Measurements from ENCODE around the gene NIBAN1. TPM values are rescaled to one million over a fixed set of nuclear protein-coding genes. Genes with fewer than 3 reads are reported as not detected.
A peak's percentile ranks its signal among the peaks of the same experiment; 100 is the strongest.
"Not testable (repeated sequence)": the region's sequence is repeated elsewhere in the genome, so short reads cannot be mapped to it uniquely, and the experiment has no call there.

Gene NIBAN1
- total RNA-seq, 1 donor from 2014 or later = 12.3 TPM

DNA sequence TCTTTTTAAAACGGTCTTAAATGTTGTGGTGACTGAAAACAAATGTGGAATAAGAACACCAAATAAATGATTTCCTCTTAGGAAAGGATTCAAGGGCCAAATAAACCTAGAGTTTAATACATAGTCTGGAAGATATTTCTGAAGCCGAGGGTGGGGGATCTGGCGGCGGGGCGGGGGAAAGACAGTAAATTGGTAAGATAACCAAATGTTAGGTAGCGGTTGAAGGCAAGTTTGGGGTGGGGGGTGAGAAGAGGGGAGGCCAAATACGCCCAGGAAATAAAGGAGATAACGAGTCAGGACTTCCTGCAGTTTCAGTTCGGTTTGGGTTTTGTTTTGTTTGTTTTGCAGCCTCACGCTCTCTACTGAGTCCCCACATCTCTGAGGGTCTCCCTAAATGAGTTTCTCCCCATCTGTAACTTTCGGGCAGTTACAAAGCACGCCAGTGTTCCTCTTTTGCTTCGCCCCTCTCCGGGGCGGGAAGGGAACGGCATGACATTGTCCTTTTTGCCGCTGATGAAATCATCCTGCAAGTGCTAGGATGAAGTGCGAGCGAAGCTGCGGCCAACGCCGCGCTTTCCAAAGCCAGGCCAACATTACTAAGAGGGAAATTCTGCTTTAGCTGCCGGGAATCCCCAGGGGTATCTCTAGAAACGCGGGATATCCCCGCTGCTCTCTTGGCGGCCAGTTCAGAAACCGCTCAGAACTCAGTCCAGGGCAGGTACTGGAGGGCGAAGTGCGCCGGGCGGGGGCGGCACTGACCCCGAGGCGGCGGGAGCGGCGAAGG is 844 bp downstream of the NIBAN1 start:
- no peak for DNase-seq (ENCODE audit: low read depth, low spot score)

DNA sequence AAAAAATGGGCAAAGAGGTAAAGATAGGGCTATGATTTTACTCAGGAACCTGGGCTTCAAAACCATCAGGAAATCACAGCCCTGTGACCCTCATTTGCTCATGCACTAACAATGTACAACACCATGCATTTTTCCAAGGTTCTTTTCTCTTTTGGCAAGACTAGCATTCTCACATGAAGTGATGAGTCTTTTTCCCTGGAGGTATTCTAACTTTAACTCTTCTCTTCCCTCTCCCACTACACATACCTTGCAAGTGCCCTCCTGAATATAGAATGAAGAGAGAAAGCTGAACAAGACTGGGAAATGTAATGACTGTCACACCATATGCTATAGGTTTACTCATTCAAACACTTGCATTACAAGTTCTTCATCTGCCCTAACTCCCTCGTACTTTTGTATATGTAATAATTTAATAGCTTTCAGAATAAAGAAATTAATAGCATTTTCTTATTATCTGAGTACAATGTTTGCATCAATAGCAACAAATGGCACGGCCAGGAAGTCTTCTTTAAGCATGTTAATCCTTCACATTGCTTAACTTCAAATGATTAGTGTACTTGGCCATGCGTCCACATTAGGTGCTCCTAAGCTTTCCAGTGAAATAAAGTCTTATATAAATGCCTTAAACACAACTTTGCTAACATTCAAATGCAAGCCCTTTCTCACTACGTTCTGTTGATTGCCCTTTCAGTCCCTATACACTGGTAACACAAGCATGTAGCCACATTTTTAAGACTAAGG is 1.8 kb downstream of the NIBAN1 start:
- DNase-seq (ENCODE audit: low read depth, low spot score) = no peak

DNA sequence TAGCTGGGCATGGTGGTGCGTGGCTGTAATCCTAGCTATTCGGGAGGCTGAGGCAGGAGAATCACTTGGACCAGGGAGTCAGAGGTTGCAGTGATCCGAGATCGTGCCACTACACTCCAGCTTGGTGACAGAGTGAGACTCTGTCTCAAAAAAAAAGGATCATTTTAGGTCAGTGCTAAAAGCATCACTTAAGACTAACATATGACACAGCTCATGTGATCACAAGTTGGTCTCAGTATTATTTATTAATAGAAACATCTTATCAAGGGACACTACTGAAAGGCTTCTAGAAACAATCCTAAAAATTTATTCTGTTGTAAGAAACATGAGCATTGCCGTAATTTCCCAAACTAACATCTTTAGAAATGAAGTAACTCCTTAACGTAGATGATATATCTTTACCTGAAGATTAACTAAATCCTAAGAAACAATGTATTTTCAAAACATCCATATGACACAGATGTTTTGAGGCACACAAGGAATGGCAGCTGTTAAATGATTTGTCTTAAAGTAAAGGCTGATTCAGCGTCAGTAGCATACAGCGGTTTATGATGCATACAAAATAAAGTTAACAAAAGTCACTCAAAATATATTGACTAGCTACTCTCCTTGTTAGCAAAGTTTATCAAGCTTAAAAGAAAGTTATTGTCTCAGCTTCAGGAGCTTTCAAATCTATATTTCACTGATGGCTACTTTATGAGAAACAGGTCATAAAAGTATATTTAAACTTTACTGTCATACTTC is 2.6 kb downstream of the NIBAN1 start:
- no peak for DNase-seq (ENCODE audit: low read depth, low spot score)

DNA sequence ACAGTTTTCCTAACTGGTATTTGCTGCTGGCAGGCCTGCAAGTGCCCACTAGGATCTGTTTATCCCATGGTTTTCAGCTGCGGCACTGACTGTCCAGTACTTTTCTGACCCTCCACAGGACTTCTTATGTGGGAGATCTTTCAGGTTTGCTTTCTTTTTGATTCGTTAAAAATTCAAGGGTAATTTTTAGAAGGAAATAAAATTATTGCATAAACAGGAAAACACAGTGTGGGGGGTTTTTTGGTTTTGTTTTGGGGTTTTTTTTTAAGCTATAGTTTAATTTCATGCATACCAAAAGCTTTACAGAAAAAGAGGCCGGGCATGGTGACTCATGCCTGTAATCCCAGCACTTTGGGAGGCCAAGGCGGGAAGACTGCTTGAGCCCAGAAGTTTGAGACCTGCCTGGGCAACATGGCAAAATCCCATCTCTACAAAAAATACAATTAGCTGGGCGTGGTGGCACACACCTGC is 3.6 kb downstream of the NIBAN1 start:
- DNase-seq (ENCODE audit: low read depth, low spot score) = no peak

DNA sequence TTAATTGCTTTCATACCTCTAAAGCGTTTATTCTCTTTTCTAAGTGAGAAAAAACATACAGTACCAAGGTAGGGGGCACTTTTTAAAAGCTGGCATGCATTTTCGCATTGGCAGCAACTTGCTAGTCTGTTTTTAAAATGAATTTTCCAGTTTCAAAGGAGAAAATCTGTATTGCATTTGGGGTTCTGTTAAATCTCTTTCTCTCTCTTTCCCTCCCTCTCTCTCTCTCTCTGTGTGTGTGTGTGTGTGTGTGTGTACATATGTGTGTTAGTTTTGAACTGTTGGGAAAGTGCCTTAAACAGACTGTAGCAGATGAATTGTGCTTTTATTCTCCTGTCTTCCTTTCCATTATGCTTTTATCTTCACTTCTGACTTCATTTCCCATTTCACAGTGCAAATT is 7.3 kb downstream of the NIBAN1 start:
- no peak for DNase-seq (ENCODE audit: low read depth, low spot score)

DNA sequence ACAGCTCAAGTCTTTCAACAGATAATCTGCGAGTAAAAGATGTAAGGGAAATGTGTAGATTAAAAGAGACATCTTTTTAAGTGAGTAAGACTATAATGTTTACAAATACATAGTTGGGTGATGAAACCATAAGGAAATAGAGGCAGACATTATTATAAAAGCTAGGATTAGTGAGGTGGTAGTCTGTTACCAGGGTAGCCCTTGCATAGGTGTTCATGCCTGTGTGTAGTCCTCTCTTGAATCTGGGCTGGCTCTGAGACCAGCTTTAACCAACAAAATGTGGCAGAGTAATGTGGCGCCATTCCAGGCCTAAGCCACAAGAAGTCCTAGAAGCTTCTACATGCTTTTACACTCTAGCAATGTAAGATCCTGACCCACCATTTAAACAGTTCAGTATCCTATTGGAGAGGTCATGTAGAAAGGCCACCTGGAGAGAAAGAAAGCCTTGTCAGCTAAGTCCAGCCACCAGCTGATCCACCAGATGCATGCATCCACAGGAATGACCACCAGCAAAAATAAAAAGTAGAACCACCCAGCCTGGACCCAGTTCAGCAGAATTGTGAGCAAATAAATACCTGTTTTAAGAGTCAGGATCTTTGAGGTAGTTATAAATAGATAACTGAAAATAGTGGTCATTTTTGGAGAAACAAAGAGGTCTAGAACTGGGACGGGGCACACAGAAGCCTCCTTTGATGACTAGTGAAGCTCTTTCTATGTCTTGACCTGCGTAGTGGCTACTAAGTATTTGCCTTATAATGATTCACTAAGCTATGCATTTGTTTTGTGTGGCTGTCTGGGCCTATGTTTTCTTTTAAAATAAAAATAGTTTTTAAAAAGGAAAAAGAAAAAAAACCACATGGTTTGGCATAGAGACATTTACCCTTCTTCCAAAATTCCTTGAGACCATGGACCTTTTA is 8.1 kb downstream of the NIBAN1 start:
- no peak for DNase-seq (ENCODE audit: low read depth, low spot score)

DNA sequence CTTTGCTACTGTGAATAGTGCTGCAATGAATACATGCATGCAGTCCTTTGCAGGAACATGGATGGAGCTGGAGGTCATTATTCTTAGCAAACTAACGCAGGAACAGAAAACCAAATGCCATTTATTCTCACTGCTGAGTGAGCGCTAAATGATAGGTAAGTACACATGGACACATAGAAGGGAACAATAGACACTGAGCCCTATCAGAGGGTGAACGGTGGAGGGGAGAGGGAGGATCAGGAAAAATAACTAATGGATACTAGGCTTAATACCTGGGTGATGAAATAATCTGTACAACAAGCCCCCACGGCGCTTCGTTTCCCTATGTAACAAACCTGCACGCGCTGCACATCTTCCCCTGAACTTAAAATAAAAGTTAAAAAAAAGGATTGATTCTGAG is 8.9 kb downstream of the NIBAN1 start:
- DNase-seq (ENCODE audit: low read depth, low spot score) = no peak

DNA sequence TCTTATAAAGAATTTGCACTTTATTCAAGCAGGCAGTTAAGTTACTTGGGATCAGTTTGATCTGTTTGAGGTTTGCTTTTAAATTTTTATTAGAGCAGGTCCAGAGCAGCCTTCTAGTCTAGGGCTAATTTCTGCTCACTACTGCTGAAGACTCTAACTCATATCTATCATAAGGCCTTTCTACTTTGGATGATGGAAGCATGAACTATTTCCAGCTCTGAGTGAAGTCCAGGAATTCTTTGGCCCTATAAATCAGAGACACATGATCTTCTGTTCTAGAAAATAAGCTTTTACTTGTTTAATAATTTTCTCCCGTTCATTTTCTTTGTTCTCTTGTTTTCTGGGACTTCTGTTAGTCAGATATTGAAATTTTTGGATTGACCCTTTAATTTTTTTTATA is 14.7 kb downstream of the NIBAN1 start:
- no peak for DNase-seq (ENCODE audit: low read depth, low spot score)

DNA sequence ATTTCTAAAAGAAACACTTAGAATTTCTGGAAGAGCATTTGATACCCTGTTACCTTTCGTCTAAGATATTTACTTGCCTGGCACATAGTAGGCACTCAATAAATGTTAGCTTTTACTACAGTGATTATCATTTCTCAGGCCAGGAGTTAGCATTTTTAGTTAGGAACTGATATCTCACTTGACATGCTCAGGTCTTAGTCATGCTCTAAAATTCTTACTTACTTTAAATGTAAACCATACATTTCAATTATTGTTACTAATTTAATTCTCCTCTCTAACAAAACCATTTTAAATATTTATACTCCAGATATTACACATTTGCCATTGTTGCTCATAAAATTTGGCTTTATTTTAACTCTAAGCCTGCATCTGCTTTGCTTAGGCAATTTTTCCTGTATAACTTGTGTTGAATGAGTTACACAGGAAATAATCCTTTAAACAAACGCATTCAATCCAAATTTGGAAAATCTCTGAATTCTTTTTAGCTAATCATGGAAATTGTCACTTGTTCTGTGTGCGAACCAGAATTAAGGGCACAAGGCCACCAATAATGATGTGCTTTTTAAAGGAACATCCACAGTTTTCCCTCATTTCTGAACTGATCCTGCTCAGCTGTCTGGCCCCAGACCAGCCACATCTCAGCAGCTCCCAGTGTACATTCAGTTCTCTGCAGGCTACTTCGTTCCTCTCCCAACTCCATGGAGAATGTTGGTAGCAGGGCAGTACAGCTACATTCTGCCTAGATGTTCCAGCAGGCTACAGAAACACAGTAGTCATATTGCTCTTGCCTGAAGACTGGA is 15.6 kb downstream of the NIBAN1 start:
- DNase-seq (ENCODE audit: low read depth, low spot score) = no peak

DNA sequence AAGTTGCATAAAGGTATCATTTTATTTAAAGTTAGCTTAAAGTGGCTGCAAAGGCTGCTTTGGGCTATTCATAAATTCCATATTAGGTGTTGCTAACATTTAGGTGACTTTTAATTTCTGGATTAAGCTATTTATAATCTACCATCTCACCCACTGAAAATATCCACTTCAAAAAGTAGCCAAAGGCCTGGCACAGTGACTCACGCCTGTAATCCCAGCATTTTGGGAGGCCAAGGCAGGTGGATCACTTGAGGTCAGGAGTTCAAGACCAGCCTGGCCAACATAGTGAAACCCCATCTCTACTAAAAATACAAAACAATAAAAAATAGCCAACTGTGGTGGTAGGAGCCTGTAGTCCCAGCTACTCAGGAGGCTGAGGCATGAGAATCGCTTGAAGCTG is 16.4 kb downstream of the NIBAN1 start:
- DNase-seq (ENCODE audit: low read depth, low spot score) = not testable (repeated sequence)

DNA sequence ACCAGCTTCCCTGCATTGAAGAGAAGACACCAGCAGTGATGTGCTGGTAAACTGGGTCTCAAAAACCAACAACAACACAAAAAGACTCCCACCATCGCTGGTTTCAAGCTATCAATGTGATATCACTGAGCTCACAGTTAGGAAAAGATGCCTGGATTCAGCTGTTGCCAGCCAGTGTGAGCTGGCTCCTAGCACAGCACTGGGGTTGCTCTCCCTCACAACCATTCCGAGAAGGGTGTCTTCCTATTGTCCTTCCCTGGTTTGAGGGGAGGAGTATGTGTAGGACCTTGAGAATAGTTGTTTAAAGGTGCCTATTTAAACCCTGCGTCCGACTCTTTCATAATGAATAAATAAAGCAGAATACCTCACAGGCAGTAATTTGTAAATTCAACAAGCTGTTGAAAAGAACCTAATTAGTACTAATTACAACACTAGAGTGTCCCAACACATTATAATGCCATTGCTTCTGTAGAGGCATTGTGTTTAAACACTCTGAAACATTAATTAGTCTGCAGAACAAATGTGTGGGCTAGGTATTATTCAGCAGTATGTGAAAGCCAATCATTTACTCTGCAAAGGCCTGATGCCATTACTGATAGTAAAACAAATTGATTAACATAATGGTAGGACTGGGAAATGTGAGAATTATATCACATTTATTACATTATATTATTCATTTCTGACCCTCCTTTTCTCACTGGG is 17.2 kb downstream of the NIBAN1 start:
- DNase-seq (ENCODE audit: low read depth, low spot score) = no peak

DNA sequence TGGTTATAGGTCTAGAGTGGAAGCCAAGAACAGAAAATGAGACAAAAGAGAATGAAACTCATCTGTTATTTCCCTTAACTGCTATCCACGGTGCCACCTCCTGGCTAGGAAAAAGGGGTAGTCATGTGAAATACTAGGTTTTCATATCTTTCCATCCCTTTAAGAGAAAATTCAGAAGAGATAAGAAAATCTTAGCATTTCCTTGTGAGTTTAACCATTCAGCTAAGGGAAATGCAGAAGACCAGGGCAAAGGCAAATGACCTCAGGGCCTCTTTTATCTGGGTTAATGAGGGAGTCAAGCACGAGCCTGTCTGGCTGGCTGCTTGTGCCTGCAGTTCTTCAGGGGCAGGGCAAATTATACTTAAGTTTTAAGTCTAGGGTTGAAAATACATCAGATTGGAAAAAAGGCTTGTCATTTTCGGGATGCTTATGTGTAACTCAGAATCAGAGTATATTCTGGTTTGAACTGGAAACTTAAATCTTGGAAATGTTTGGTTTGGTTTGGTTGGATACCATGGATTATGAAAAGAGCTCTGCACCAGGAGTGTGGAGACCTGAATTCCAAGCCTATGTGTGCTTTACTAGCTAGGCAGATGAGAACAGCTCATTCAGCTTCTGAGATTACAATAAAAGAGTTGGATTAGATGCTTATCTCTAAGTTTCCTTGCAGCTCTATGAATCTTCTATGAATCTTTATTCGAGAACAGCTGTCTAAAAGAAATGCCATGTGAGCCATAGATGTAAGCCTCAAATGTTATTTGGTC is 19.9 kb downstream of the NIBAN1 start:
- no peak for DNase-seq (ENCODE audit: low read depth, low spot score)

DNA sequence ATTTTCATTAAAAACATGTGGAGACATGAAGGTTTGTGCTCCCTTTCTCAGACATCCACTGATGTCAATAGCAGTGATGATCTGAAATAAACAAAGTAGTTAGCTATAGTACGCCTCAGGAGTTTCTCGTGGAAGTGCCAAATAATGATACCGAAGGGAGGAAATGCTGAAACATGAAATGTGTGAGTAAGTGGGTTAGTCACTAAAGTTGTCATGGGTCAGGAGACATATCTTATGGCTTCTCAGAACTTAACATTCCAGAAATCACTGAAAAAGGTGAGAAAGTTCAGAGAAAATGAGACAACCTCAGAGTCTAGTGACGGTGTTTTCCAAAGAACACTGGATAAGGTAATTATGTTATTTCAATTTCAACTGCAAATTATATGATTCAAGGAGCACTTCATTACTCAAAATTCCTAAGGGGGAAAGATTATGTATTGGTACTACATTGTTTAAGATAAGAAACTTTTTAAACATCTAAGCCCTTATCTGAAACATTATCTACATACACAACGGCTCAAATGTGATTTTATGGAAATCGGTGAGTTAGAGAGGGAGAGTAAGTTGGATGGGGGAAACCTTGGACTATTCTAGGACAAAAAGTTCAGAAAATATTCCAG is 20.6 kb downstream of the NIBAN1 start:
- peak; percentile 22 for DNase-seq (ENCODE audit: low read depth, low spot score)

DNA sequence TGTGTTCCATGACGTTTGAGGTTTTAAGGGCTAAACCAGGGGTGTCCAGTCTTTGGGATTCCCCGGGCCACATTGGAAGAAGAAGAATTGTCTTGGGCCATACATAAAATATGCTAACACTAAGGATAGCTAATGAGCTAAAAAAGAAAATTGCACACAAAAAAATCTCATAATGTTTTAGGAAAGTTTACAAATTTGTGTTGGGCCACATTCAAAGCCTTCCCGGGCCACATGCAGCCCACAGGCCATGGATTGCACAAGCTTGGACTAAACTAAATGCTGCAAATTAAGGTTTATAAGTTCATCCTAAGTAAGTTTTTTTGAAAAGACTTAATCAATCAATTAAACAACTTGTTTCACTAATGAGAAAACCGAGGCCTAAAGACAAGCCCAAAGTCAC is 21.9 kb downstream of the NIBAN1 start:
- no peak for DNase-seq (ENCODE audit: low read depth, low spot score)

DNA sequence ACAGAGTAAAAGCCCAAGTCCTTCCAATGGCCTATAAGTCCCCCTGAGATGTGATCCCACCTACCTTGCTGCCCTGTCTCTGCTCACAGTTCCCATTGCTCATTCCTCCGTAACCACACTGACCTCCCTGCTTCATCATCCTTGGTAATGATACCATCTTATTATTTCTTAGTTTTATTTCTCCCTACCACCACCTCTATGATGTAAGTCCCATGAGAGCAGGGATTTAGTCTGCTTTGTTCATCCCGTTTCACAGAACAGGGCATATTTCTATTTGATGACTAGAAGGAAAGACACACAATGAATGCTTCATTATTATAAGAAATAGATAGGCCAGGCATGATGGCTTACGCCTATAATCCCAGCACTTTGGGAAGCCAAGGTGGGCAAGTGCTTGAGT is 22.5 kb downstream of the NIBAN1 start:
- DNase-seq (ENCODE audit: low read depth, low spot score) = no peak

DNA sequence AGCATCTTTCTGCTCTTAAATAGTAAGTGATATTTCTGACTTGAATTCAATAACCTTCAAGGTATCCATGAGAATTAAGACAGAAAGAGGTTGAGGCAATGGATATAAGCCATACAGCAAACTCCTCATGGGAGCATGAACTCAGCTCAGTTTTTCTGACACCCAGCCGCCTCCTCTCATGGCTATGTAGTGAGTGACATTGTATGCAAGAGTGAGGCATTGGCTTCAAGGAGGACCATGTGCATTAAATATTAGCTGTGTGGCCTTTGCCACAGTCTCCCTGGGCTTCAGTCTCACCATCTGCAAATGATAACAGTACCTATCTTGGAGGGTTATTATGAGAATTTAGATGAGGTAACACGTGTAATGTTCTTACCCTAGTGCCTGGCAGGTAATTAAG is 23.4 kb downstream of the NIBAN1 start:
- DNase-seq (ENCODE audit: low read depth, low spot score) = no peak

DNA sequence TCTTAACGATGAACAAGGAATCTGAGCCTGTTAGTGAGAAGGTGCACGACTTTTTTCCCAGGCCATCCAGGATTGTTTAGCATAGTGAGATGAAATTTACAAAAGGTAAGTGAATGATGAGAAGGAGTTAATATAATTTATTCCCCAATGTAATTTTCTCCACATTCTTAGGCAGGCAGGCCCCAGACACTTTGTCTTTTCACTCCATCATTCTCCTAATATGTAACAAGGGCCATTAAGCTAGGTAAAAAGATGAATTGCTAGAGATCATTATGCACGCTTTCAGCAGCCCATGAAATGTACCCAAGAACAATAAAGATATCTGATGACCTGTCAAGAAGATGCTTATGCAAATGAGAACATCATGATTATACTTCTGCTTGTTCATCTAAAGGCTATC is 24.1 kb downstream of the NIBAN1 start:
- no peak for DNase-seq (ENCODE audit: low read depth, low spot score)

DNA sequence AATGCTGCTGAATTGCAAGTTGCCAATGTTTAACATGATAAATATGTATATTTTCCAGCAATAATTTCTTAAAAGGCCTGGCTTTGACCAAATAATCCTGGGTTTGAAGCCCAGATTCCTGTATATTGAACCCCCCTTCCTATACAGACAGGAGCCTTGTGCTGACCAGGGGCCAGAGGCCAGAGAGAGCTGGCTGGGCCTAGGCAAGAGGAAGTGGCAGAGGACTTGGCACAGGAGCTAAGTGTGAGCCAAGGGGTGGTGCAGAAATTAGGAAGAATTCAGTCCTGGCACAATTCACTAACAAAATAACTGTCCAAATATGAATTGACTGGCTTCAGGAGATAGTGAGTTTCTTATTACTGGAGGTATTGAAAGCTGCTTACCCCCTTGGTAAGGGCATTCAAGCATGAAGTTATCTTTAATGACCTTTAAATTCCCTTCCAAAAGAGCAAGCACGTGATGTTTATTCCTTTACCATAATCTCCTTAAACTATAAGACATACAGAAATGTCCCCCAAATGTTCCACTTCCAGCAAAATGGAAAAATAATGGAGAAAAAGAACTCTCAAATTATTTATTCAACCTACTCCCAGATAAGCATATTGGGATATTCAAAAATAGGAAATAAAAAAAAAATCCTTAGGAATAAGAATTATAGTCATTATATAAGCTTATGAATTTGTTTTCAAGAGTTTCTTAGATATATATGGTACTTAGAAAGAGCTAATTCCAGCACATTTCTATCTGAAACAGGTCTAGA is 26.6 kb downstream of the NIBAN1 start:
- DNase-seq (ENCODE audit: low read depth, low spot score) = no peak
